ENCODE results near the gene TBC1D10A. TPM values are rescaled to one million over a fixed set of nuclear protein-coding genes. Genes with fewer than 3 reads are reported as not detected.

Gene TBC1D10A
- total RNA-seq, 2 experiments from 2014 or later, result 28.9 to 29.0 TPM

DNA sequence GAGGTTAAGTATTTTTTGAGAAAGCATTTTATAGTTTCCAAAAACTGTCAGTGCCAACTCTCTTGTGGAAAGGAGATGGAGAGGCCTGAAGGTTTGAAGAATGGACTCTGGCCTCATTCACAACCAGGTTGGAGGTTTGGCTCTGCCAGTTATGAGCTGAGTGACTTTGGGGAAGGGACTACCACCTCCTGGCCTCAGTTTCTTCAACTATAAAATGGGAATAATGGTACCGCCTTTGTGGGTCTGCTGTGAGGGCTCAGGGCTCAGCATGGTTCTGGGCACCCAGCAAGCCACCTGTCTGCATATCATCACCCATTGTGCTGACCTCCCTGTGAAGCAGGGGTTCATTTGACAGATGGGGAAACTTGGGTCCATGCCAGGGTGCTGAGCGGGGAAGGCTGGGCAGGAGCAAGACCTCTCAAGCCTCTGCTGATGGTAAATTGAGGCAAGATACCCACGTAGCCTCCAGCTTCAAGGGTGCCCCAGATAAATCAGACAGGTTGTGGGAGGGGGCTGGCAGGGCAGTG, 76.6 kb downstream of the TBC1D10A start:
- Mint-ChIP-seq H3K27me3 (no peaks in the 10 kb centered on the region), H3K4me3 (no peak overlapping the region), H3K36me3 (peaks cover 10% of the 10 kb centered on the region), H3K27ac (peak overlapping the region; percentile 42), H3K4me1 (ENCODE audit: low read depth) (peaks cover 48% of the 10 kb centered on the region), H3K9me3 (no peaks in the 10 kb centered on the region)
- intact Hi-C loops (cut with micrococcal nuclease), result no loop called here
- POLR2A ChIA-PET, result no interaction called here
- CTCF ChIA-PET, result interaction anchor here (1.5 to 1.8 kb wide), 4 partner anchors 13 to 74 kb away, joined by 3 to 11 read pairs (median 6); no protein-coding TSS in a partner anchor
- DNase-seq, result no peak

- no peak overlapping the region for H3K4me3 Mint-ChIP-seq
- H3K9me3 Mint-ChIP-seq, result no peaks in the 10 kb centered on the region
- no peak for DNase-seq
- CTCF ChIA-PET, result interaction anchor here (0.8 to 1.6 kb wide), 3 partner anchors 71 to 141 kb away, joined by 3 to 5 read pairs (median 3); no protein-coding TSS in a partner anchor
- peaks cover 17% of the 10 kb centered on the region for H3K36me3 Mint-ChIP-seq
- no peaks in the 10 kb centered on the region for H3K27me3 Mint-ChIP-seq
- POLR2A ChIA-PET, result no interaction called here
- intact Hi-C loops (cut with micrococcal nuclease), result no loop called here
- H3K4me1 Mint-ChIP-seq (ENCODE audit: low read depth), result peaks cover 56% of the 10 kb centered on the region
- H3K27ac Mint-ChIP-seq, result no peak overlapping the region
Measured at GRCh38 chr22:30249049-30250038, 77.4 kb downstream of the TBC1D10A start.

- Mint-ChIP-seq H3K4me3 (no peak overlapping the region), H3K27ac (no peak overlapping the region), H3K4me1 (ENCODE audit: low read depth) (peaks cover 64% of the 10 kb centered on the region), H3K9me3 (no peaks in the 10 kb centered on the region), H3K36me3 (peaks cover 26% of the 10 kb centered on the region), H3K27me3 (no peaks in the 10 kb centered on the region)
- intact Hi-C loops (cut with micrococcal nuclease), result no loop called here
- ChIA-PET CTCF (interaction anchor here (1.2 kb wide), 1 partner anchor 143 kb away, joined by 3 read pairs; no protein-coding TSS in a partner anchor), POLR2A (no interaction called here)
- no peak for DNase-seq
Measured at GRCh38 chr22:30248484-30248883, 78.3 kb downstream of the TBC1D10A start.

GRCh38 chr22:30247974-30248373, 78.8 kb downstream of the TBC1D10A start:
- Mint-ChIP-seq H3K36me3 (peaks cover 31% of the 10 kb centered on the region), H3K9me3 (no peaks in the 10 kb centered on the region), H3K27ac (no peak overlapping the region), H3K27me3 (no peaks in the 10 kb centered on the region), H3K4me1 (ENCODE audit: low read depth) (peaks cover 66% of the 10 kb centered on the region), H3K4me3 (no peak overlapping the region)
- intact Hi-C loops (cut with micrococcal nuclease), result loop anchor here (2.0 kb wide), 2 partner anchors 63 to 139 kb away; no protein-coding TSS in a partner anchor
- CTCF ChIA-PET, result interaction anchor here (1.2 kb wide), 1 partner anchor 142 kb away, joined by 3 read pairs; no protein-coding TSS in a partner anchor
- POLR2A ChIA-PET, result no interaction called here
- no peak for DNase-seq

- H3K36me3 Mint-ChIP-seq, result peaks cover 35% of the 10 kb centered on the region
- H3K4me3 Mint-ChIP-seq, result peak overlapping the region; percentile 90
- intact Hi-C loops (cut with micrococcal nuclease), result loop anchor here (2.0 kb wide), 2 partner anchors 63 to 139 kb away; no protein-coding TSS in a partner anchor
- H3K9me3 Mint-ChIP-seq, result no peaks in the 10 kb centered on the region
- peaks cover 66% of the 10 kb centered on the region for H3K4me1 Mint-ChIP-seq (ENCODE audit: low read depth)
- ChIA-PET POLR2A (no interaction called here), CTCF (interaction anchor here (1.2 kb wide), 1 partner anchor 142 kb away, joined by 3 read pairs; no protein-coding TSS in a partner anchor)
- H3K27ac Mint-ChIP-seq, result peak overlapping the region; percentile 89
- no peak for DNase-seq
- no peaks in the 10 kb centered on the region for H3K27me3 Mint-ChIP-seq
Measured at GRCh38 chr22:30247561-30247960, 79.2 kb downstream of the TBC1D10A start.

GRCh38 chr22:30246814-30247376, 79.8 kb downstream of the TBC1D10A start:
- Mint-ChIP-seq H3K4me1 (ENCODE audit: low read depth) (peaks cover 70% of the 10 kb centered on the region), H3K27me3 (no peaks in the 10 kb centered on the region), H3K27ac (peak overlapping the region; percentile 89), H3K4me3 (peak overlapping the region; percentile 90), H3K9me3 (no peaks in the 10 kb centered on the region), H3K36me3 (peaks cover 36% of the 10 kb centered on the region)
- intact Hi-C loops (cut with micrococcal nuclease), result loop anchor here (1.0 to 2.0 kb wide), 4 partner anchors 19 to 138 kb away; partner anchors contain the start of gene OSM
- ChIA-PET CTCF (interaction anchor here (0.6 to 1.6 kb wide), 5 partner anchors 16 to 212 kb away, joined by 3 to 10 read pairs (median 5); no protein-coding TSS in a partner anchor), POLR2A (interaction anchor here (1.1 kb wide), 2 partner anchors 56 to 69 kb away, joined by 4 to 6 read pairs; no protein-coding TSS in a partner anchor)
- peak; percentile 43 for DNase-seq

DNA sequence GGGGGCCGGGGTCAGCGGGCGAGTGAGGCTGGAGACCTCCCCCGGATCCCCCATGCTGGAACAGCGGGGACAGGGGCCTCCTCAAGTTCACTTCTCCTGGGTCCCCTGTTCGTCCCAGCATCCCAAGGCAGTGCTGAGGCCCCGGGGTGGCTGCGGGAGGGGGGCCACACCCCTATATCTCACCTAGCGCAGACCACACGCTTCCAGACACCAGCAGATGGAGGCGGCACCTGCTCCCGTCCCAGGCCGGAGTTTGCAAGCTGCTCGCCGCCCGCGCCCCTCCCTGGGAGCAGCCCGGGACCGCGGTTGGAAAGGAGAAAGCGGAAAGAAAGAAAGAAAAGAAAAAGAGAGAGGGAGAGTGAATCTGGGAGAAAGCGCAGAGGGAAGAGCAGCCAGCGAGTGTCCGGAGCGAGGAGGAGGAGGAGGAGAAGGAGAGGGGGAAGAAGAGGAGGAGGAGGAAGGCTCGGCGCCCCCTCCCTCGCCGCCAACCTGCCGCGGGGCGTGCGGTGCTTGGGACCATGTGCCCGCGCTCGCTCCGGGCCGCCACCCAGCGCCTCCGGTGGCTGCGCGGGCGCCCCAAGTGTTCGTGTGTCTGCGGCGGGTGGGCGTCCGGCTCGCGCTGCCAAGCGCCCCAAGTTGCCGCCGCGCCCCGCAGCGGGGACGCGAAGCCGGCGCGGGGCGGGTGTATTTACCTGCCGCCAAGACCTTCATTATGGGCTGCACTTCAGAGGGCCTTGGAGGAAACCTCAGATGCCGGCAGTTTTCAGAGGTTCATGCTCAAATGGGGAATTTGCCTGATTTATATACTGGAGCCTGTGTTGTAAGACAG, 80.5 kb downstream of the TBC1D10A start, which contains the start of gene LIF:
Gene LIF, minus strand, starts transcription at position 775 of the 829 bp plus-strand sequence. Its CDS starts 64 bp downstream, at position 711.
- POLR2A ChIA-PET, result interaction anchor here (0.9 to 1.1 kb wide), 4 partner anchors 56 to 126 kb away, joined by 3 to 6 read pairs (median 4); no protein-coding TSS in a partner anchor
- no peaks in the 10 kb centered on the region for H3K9me3 Mint-ChIP-seq
- H3K4me1 Mint-ChIP-seq (ENCODE audit: low read depth), result peaks cover 73% of the 10 kb centered on the region
- peaks cover 39% of the 10 kb centered on the region for H3K36me3 Mint-ChIP-seq
- intact Hi-C loops (cut with micrococcal nuclease), result loop anchor here (1.0 to 2.0 kb wide), 4 partner anchors 20 to 137 kb away; partner anchors contain the start of gene OSM
- CTCF ChIA-PET, result interaction anchor here (0.6 to 1.6 kb wide), 7 partner anchors 17 to 212 kb away, joined by 3 to 10 read pairs (median 4); no protein-coding TSS in a partner anchor
- H3K27ac Mint-ChIP-seq, result peak within 1 kb of the TSS; percentile 94
- peak within 1 kb of the TSS; percentile 90 for H3K4me3 Mint-ChIP-seq
- no peaks in the 10 kb centered on the region for H3K27me3 Mint-ChIP-seq
- peak; percentile 69 for DNase-seq

DNA sequence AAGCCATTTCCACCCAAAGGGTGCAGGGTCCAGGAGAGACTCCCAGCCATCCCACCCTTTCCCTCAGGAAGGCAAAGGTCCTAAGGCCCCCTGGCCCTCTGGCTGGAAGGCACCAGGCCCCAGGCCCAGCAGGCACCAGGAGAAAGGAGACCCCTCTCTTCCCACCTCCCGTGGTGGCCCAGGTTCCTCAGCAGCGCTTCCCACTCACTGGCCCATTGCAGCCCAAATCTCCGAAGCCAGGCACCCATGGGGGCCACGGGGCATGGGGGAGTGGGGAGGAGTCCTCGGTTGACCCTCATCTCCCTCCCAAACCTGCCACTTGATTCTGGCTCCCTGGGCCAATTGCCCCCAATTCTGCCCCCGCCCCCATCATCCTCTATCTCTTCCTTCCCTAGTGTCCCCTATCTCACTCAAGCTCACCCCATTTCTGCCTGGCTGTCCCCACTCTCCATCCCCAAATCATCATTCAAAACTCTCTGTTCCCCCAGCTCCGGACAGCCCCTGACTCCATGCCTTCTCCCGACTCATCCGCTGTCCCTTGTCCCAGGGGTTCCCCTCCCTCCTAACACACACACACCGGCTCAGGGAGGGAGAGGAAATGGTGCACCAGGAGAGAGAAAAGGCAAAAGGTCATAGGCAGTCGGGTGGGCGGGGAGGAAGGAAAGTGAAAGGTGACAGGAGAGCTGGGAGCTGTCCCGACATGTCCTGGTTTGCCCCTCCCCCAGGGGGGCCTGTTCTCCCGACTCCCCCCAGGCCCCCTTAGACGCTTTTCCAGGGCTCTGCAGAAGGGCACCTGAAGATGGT, 81.4 kb downstream of the TBC1D10A start:
- POLR2A ChIA-PET, result interaction anchor here (0.9 to 1.8 kb wide), 4 partner anchors 60 to 125 kb away, joined by 3 to 9 read pairs (median 4); no protein-coding TSS in a partner anchor
- H3K27me3 Mint-ChIP-seq, result no peaks in the 10 kb centered on the region
- H3K9me3 Mint-ChIP-seq, result no peaks in the 10 kb centered on the region
- CTCF ChIA-PET, result interaction anchor here (1.0 to 3.1 kb wide), 9 partner anchors 18 to 140 kb away, joined by 3 to 10 read pairs (median 5); no protein-coding TSS in a partner anchor
- peaks cover 47% of the 10 kb centered on the region for H3K36me3 Mint-ChIP-seq
- H3K4me1 Mint-ChIP-seq (ENCODE audit: low read depth), result peaks cover 71% of the 10 kb centered on the region
- H3K4me3 Mint-ChIP-seq, result peak overlapping the region; percentile 90
- H3K27ac Mint-ChIP-seq, result peak overlapping the region; percentile 94
- intact Hi-C loops (cut with micrococcal nuclease), result no loop called here
- DNase-seq, result peak; percentile 60

GRCh38 chr22:30244641-30245040, 82.1 kb downstream of the TBC1D10A start:
- H3K27me3 Mint-ChIP-seq, result no peaks in the 10 kb centered on the region
- peaks cover 70% of the 10 kb centered on the region for H3K4me1 Mint-ChIP-seq (ENCODE audit: low read depth)
- intact Hi-C loops (cut with micrococcal nuclease), result no loop called here
- POLR2A ChIA-PET, result interaction anchor here (1.1 to 1.8 kb wide), 3 partner anchors 59 to 76 kb away, joined by 3 to 9 read pairs (median 4); no protein-coding TSS in a partner anchor
- CTCF ChIA-PET, result interaction anchor here (0.5 to 3.1 kb wide), 7 partner anchors 18 to 175 kb away, joined by 3 to 10 read pairs (median 7); no protein-coding TSS in a partner anchor
- H3K4me3 Mint-ChIP-seq, result peak overlapping the region; percentile 90
- H3K27ac Mint-ChIP-seq, result peak overlapping the region; percentile 94
- DNase-seq, result no peak
- no peaks in the 10 kb centered on the region for H3K9me3 Mint-ChIP-seq
- H3K36me3 Mint-ChIP-seq, result peaks cover 47% of the 10 kb centered on the region

DNA sequence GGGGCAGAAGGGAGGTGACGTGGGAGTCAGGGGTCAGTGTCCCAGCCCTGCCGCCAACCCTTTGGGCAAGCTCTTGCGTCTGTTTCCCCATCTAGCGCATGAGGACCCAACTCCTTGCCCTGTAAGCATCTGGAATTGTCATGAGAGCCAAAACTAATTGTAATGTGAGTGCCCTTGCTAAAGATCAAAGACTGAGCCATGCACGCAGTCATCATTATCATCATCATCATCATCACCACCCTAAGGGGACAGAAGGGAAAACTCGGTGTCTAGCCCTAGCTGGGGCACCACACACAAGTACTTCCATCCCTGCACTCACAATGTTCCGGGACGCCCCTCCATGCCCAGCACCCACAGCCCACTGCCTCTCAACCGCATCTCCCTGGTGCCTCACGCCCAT, 82.7 kb downstream of the TBC1D10A start:
- H3K4me3 Mint-ChIP-seq, result peak overlapping the region; percentile 90
- peaks cover 47% of the 10 kb centered on the region for H3K36me3 Mint-ChIP-seq
- CTCF ChIA-PET, result interaction anchor here (0.5 to 3.1 kb wide), 10 partner anchors 10 to 175 kb away, joined by 3 to 10 read pairs (median 4); no protein-coding TSS in a partner anchor
- DNase-seq, result no peak
- POLR2A ChIA-PET, result interaction anchor here (1.0 to 1.8 kb wide), 4 partner anchors 20 to 84 kb away, joined by 3 to 9 read pairs (median 4); no protein-coding TSS in a partner anchor
- intact Hi-C loops (cut with micrococcal nuclease), result no loop called here
- peak overlapping the region; percentile 94 for H3K27ac Mint-ChIP-seq
- peaks cover 67% of the 10 kb centered on the region for H3K4me1 Mint-ChIP-seq (ENCODE audit: low read depth)
- no peaks in the 10 kb centered on the region for H3K27me3 Mint-ChIP-seq
- H3K9me3 Mint-ChIP-seq, result no peaks in the 10 kb centered on the region
